Tibial artery (tissue), 4 donors: ENCODE results near the gene DLG2.

ENCODE experiments used
- DNase-seq, 2 donors: peaks; one replicate each; pipeline ENCODE4 v3.0.0-alpha.2; 2019
- H3K27ac ChIP-seq, 2 donors: fragments of 200-600 bp; sonication (generic) in 1 of 2; 1 replicate in 1 of 2; 2 replicates in 1 of 2; pipeline ENCODE4 v1.5.1; 2018 to 2019; ENCODE audit warnings: mild to moderate bottlenecking in 1 of 2
- H3K27me3 ChIP-seq, 2 donors: fragments of 200-600 bp; sonication (generic) in 1 of 2; one replicate each; pipeline versions ENCODE4 v1.5.1 to v1.6.0; 2016 to 2019
- H3K36me3 ChIP-seq, 3 donors: fragments of 200-600 bp; sonication (generic) in 2 of 3; one replicate each; pipeline ENCODE4 v1.5.1; 2016 to 2019; ENCODE audit warnings: mild to moderate bottlenecking in 2 of 3
- H3K4me1 ChIP-seq, 4 donors: fragments of 200-600 bp; sonication (generic) in 2 of 4; 1 replicate in 3 of 4; 2 replicates in 1 of 4; pipeline ENCODE4 v1.5.1; 2016 to 2019
- H3K4me3 ChIP-seq, 2 donors: fragments of 200-600 bp; sonication (generic) in 1 of 2; 1 replicate in 1 of 2; 2 replicates in 1 of 2; pipeline ENCODE4 v1.5.1; 2018 to 2019; ENCODE audit warnings: mild to moderate bottlenecking in 2 of 2
- H3K9me3 ChIP-seq, 3 donors: fragments of 200-600 bp; sonication (generic) in 1 of 3; one replicate each; pipeline ENCODE4 v1.5.1; 2016 to 2019
- CTCF ChIP-seq, 2 experiments: fragments of 200-600 bp in 1 of 2; fragments of 450-650 bp in 1 of 2; IDR thresholded peaks; one replicate each; pipeline ENCODE4 v1.5.1; 2017 to 2019; ENCODE audit warnings: antibody characterized with exemption in 2 of 2, mild to moderate bottlenecking in 1 of 2, moderate library complexity in 1 of 2
- intact Hi-C: fragments of 100-400 bp; cut with DNase I; formaldehyde crosslinking; loops from one replicate; pipeline ENCODE4 v1.15.0; 2023; ENCODE audit warnings: low total_unique reads

DLG2 gene

GRCh38 chr11:85062659-85063058, 564.5 kb downstream of the DLG2 start:
- TF ChIP-seq CTCF (IDR thresholded peaks at IDR 0.05), result no peak

GRCh38 chr11:85052636-85053035, 574.5 kb downstream of the DLG2 start:
- no peak for DNase-seq
- no peak overlapping the region for H3K4me3 ChIP-seq
- no peak overlapping the region for H3K27ac ChIP-seq
- H3K27me3 ChIP-seq, result no peaks in the 10 kb centered on the region
- H3K36me3 ChIP-seq, result no peaks in the 10 kb centered on the region
- TF ChIP-seq CTCF (IDR thresholded peaks at IDR 0.05), result no peak
- H3K9me3 ChIP-seq, result no peaks in the 10 kb centered on the region
- no peaks in the 10 kb centered on the region for H3K4me1 ChIP-seq
- intact Hi-C loops, result no loop called here

More at GRCh38 chr11:85062659-85063058, 564.5 kb downstream of the DLG2 start:
- no peak for DNase-seq
- no peaks in the 10 kb centered on the region for H3K9me3 ChIP-seq
- no peak overlapping the region for H3K4me3 ChIP-seq
- H3K27ac ChIP-seq, result no peak overlapping the region
- no peaks in the 10 kb centered on the region for H3K4me1 ChIP-seq
- no peaks in the 10 kb centered on the region for H3K27me3 ChIP-seq
- intact Hi-C loops, result no loop called here
- no peaks in the 10 kb centered on the region for H3K36me3 ChIP-seq

GRCh38 chr11:85048801-85049200, 578.3 kb downstream of the DLG2 start:
- Histone ChIP-seq H3K27me3 (no peaks in the 10 kb centered on the region), H3K36me3 (no peaks in the 10 kb centered on the region), H3K9me3 (no peaks in the 10 kb centered on the region), H3K27ac (no peak overlapping the region), H3K4me1 (no peaks in the 10 kb centered on the region), H3K4me3 (no peak overlapping the region)
- TF ChIP-seq CTCF (IDR thresholded peaks at IDR 0.05), result no peak
- intact Hi-C loops, result no loop called here
- DNase-seq, result no peak

GRCh38 chr11:85045716-85046115, 581.4 kb downstream of the DLG2 start:
- Histone ChIP-seq H3K4me3 (no peak overlapping the region), H3K27me3 (no peaks in the 10 kb centered on the region), H3K27ac (no peak overlapping the region), H3K9me3 (no peaks in the 10 kb centered on the region), H3K4me1 (no peaks in the 10 kb centered on the region), H3K36me3 (no peaks in the 10 kb centered on the region)
- no peak for TF ChIP-seq CTCF (IDR thresholded peaks at IDR 0.05)
- intact Hi-C loops, result no loop called here
- DNase-seq, result no peak

GRCh38 chr11:85044911-85045310, 582.2 kb downstream of the DLG2 start:
- intact Hi-C loops, result no loop called here
- Histone ChIP-seq H3K27ac (no peak overlapping the region), H3K9me3 (no peaks in the 10 kb centered on the region), H3K36me3 (no peaks in the 10 kb centered on the region), H3K4me1 (no peaks in the 10 kb centered on the region), H3K27me3 (no peaks in the 10 kb centered on the region), H3K4me3 (no peak overlapping the region)
- no peak for DNase-seq
- TF ChIP-seq CTCF (IDR thresholded peaks at IDR 0.05), result no peak

GRCh38 chr11:85042361-85042760, 584.8 kb downstream of the DLG2 start:
- Histone ChIP-seq H3K4me3 (no peak overlapping the region), H3K36me3 (no peaks in the 10 kb centered on the region), H3K4me1 (no peaks in the 10 kb centered on the region), H3K27ac (no peak overlapping the region), H3K27me3 (no peaks in the 10 kb centered on the region), H3K9me3 (no peaks in the 10 kb centered on the region)
- DNase-seq, result no peak
- intact Hi-C loops, result no loop called here
- no peak for TF ChIP-seq CTCF (IDR thresholded peaks at IDR 0.05)
